Measurements from ENCODE around the gene ACSF3.

DNA sequence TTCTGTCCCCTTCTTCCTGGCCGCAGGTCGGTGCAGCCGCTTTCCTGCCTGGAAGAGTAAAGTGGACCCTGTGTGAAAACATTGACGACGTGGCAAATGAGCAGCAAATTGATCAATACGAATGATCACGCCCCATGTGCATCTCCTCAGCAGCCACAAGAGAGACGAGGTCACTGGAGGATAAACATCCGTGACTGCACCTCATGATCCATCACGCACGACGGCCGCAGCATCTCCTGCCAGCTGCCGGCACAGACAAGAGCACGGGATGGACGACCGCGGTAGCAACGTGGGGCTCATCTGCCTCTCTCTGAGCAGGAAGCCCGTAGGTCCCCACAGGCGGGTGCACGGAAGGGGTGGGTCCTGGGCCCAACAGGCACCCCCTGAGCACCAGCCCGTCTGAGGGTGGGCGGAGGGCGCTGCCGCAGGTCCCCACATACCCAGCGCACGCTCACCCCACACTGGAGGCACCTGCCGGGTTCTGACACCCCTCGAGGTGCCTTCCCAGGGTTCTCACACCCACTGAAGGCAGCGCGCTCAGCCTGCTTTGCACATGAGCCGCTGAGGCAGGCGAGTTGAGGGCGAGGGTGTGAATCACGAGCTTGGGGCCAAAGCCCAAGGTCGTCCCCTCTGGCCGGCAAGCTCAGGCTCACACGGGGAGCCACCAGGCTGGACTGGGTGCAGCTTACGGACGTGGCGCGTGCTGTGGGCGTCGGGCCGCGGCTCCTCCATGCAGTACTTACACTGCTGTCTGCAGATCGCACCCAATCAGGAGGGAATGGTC, 65.6 kb downstream of the ACSF3 start:
- TF ChIP-seq, protein P1, sequence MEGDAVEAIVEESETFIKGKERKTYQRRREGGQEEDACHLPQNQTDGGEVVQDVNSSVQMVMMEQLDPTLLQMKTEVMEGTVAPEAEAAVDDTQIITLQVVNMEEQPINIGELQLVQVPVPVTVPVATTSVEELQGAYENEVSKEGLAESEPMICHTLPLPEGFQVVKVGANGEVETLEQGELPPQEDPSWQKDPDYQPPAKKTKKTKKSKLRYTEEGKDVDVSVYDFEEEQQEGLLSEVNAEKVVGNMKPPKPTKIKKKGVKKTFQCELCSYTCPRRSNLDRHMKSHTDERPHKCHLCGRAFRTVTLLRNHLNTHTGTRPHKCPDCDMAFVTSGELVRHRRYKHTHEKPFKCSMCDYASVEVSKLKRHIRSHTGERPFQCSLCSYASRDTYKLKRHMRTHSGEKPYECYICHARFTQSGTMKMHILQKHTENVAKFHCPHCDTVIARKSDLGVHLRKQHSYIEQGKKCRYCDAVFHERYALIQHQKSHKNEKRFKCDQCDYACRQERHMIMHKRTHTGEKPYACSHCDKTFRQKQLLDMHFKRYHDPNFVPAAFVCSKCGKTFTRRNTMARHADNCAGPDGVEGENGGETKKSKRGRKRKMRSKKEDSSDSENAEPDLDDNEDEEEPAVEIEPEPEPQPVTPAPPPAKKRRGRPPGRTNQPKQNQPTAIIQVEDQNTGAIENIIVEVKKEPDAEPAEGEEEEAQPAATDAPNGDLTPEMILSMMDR (IDR thresholded peaks at IDR 0.05) = no peak
- TF ChIP-seq SIN3A (IDR thresholded peaks at IDR 0.05; ENCODE audit: borderline replicate concordance, insufficient read depth, low read depth, low read length) = no peak

All from Panc1 (cell line).